Measurements from ENCODE around the gene CDH20. TPM values are rescaled to one million over a fixed set of nuclear protein-coding genes. Genes with fewer than 3 reads are reported as not detected.

Gene CDH20
- polyA plus RNA-seq, 4 donors, result 1.6 to 4.2 (median 3.8) TPM

- DNase-seq (ENCODE audit: low read depth in 4 of 4, low spot score in 3 of 4), result no peak
Measured at GRCh38 chr18:61419763-61420162, 86.5 kb downstream of the CDH20 start.

GRCh38 chr18:61420218-61420885, 87.1 kb downstream of the CDH20 start:
- DNase-seq (ENCODE audit: low read depth in 4 of 4, low spot score in 3 of 4), result no peak

GRCh38 chr18:61426492-61427053, 93.3 kb downstream of the CDH20 start:
- no peak for DNase-seq (ENCODE audit: low read depth in 4 of 4, low spot score in 3 of 4)

- DNase-seq (ENCODE audit: low read depth in 4 of 4, low spot score in 3 of 4), result no peak
Measured at GRCh38 chr18:61428266-61428665, 95.0 kb downstream of the CDH20 start.

GRCh38 chr18:61432590-61432989, 99.4 kb downstream of the CDH20 start:
- no peak for DNase-seq (ENCODE audit: low read depth in 4 of 4, low spot score in 3 of 4)

- no peak for DNase-seq (ENCODE audit: low read depth in 4 of 4, low spot score in 3 of 4)
Measured at GRCh38 chr18:61435064-61435652, 101.9 kb downstream of the CDH20 start.

- no peak for DNase-seq (ENCODE audit: low read depth in 4 of 4, low spot score in 3 of 4)
Measured at GRCh38 chr18:61443081-61443725, 110.0 kb downstream of the CDH20 start.

GRCh38 chr18:61448316-61448715, 115.1 kb downstream of the CDH20 start:
- DNase-seq (ENCODE audit: low read depth in 4 of 4, low spot score in 3 of 4), result no peak

GRCh38 chr18:61459896-61460648, 126.8 kb downstream of the CDH20 start:
- DNase-seq (ENCODE audit: low read depth in 4 of 4, low spot score in 3 of 4), result no peak

- DNase-seq (ENCODE audit: low read depth in 4 of 4, low spot score in 3 of 4), result no peak
Measured at GRCh38 chr18:61464551-61465142, 131.4 kb downstream of the CDH20 start.

GRCh38 chr18:61466736-61467135, 133.5 kb downstream of the CDH20 start:
- DNase-seq (ENCODE audit: low read depth in 4 of 4, low spot score in 3 of 4), result no peak

GRCh38 chr18:61470031-61470674, 136.9 kb downstream of the CDH20 start:
- no peak for DNase-seq (ENCODE audit: low read depth in 4 of 4, low spot score in 3 of 4)

GRCh38 chr18:61471541-61471940, 138.3 kb downstream of the CDH20 start:
- DNase-seq (ENCODE audit: low read depth in 4 of 4, low spot score in 3 of 4), result no peak

GRCh38 chr18:61471942-61472341, 138.7 kb downstream of the CDH20 start:
- DNase-seq (ENCODE audit: low read depth in 4 of 4, low spot score in 3 of 4), result no peak

- no peak for DNase-seq (ENCODE audit: low read depth in 4 of 4, low spot score in 3 of 4)
Measured at GRCh38 chr18:61474341-61474740, 141.1 kb downstream of the CDH20 start.

- no peak for DNase-seq (ENCODE audit: low read depth in 4 of 4, low spot score in 3 of 4)
Measured at GRCh38 chr18:61474918-61475317, 141.7 kb downstream of the CDH20 start.

- no peak for DNase-seq (ENCODE audit: low read depth in 4 of 4, low spot score in 3 of 4)
Measured at GRCh38 chr18:61475931-61476330, 142.7 kb downstream of the CDH20 start.

GRCh38 chr18:61489334-61489733, 156.1 kb downstream of the CDH20 start:
- DNase-seq (ENCODE audit: low read depth in 4 of 4, low spot score in 3 of 4), result no peak

- no peak for DNase-seq (ENCODE audit: low read depth in 4 of 4, low spot score in 3 of 4)
Measured at GRCh38 chr18:61496374-61496773, 163.1 kb downstream of the CDH20 start.

- no peak for DNase-seq (ENCODE audit: low read depth in 4 of 4, low spot score in 3 of 4)
Measured at GRCh38 chr18:61497422-61497821, 164.2 kb downstream of the CDH20 start.

Data from left renal pelvis (tissue), 4 donors.